ENCODE data around the gene WWOX. TPM values are rescaled to one million over a fixed set of nuclear protein-coding genes. Genes with fewer than 3 reads are reported as not detected.

WWOX gene
- total and polyA plus RNA-seq, 2 of the 8 experiments (the other 6 are each of a cell fraction or from before 2014, with no cell fraction given) = 5.4 to 16.7 TPM

DNA sequence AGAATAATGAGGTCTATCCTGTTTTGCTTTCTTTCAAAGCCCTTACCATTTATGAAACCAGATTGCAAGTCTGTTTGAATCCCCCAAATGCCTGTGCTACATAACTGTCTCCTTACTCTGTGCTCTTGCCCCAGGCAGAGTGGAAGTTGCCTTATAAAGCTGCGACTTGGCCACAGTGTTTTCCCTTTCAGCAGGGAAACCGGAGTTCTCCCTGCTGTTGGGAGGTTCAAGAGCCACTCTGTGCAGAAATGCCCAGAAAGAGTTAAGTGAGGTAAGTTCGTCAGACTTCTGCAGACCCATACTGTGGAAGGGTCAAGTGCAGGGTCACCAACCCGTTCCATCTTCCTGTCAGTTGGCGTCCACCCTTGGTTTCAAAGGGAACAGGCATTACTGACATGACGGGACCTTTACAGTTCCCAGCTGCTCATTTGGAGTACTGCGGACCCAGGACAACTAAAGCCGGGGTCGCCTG, 508.9 kb downstream of the WWOX start:
- H3K23me2 ChIP-seq (ENCODE audit: low read depth, low read length) = no peaks in the 10 kb centered on the region; the same call in 1 of the 2 replicates
- H3K18ac ChIP-seq (ENCODE audit: extremely low read depth, low read length) = no peak overlapping the region
- H2BK20ac ChIP-seq (ENCODE audit: low read length) = no peak overlapping the region
- H2BK120ac ChIP-seq (replicated peaks; ENCODE audit: low read depth, low read length) = no peak overlapping the region
- no peak overlapping the region for H3K9ac ChIP-seq (replicated peaks in 1 of 4; ENCODE audit: extremely low read depth in 1 of 4, low read depth in 3 of 4, low read length in 3 of 4)
- no peaks in the 10 kb centered on the region for H3K79me2 ChIP-seq (ENCODE audit: control insufficient read depth in 1 of 2, insufficient read depth in 2 of 2, low read length in 2 of 2)
- H3K23ac ChIP-seq (ENCODE audit: insufficient read length) = no peak overlapping the region
- H4K91ac ChIP-seq (replicated peaks; ENCODE audit: insufficient read length, low read length) = no peak overlapping the region
- no peak overlapping the region for H3K4me3 ChIP-seq (ENCODE audit: extremely low read depth in 1 of 4, insufficient read depth in 2 of 4, low read depth in 3 of 4, low read length in 4 of 4)
- FAIRE-seq (no peak), DNase-seq (ENCODE audit: low read depth in 1 of 2, low spot score in 2 of 2) (no peak)
- CTCF ChIA-PET (ENCODE audit: partially characterized antibody) = no interaction called here
- H3K4ac ChIP-seq (replicated peaks; ENCODE audit: insufficient read length, low read depth, low read length) = no peak overlapping the region
- H2AFZ ChIP-seq (ENCODE audit: low read length) = no peak overlapping the region
- H2AK5ac ChIP-seq (ENCODE audit: low read depth, low read length) = peak overlapping the region; percentile 5; the same call in 1 of the 2 replicates
- no peaks in the 10 kb centered on the region for H4K20me1 ChIP-seq (replicated peaks in 1 of 2; ENCODE audit: control insufficient read depth in 1 of 2, insufficient read depth in 2 of 2, low read length in 2 of 2)
- POLR2A ChIA-PET (ENCODE audit: partially characterized antibody) = no interaction called here
- no peak for TF ChIP-seq POLR2AphosphoS5 (IDR thresholded peaks at IDR 0.05; ENCODE audit: low read depth, low read length)
- no peak for TF ChIP-seq RFX5 (IDR thresholded peaks at IDR 0.05; ENCODE audit: borderline replicate concordance, low read depth, low read length)
- no peak for TF ChIP-seq TBP (IDR thresholded peaks at IDR 0.05; ENCODE audit: low read depth, low read length)
- TF ChIP-seq KDM4A (IDR thresholded peaks at IDR 0.05; ENCODE audit: low read depth, low read length, severe bottlenecking) = no peak
- TF ChIP-seq RAD21 (IDR thresholded peaks at IDR 0.05 in 1 of 2, conservative IDR thresholded peaks at IDR 0.05 in 1 of 2; ENCODE audit: low read depth in 2 of 2, low read length in 2 of 2) = 0 out of 4 replicates have a peak, but pooled peaks of 1 of the 2 experiments have one; percentile 9
- TF ChIP-seq, protein P1, sequence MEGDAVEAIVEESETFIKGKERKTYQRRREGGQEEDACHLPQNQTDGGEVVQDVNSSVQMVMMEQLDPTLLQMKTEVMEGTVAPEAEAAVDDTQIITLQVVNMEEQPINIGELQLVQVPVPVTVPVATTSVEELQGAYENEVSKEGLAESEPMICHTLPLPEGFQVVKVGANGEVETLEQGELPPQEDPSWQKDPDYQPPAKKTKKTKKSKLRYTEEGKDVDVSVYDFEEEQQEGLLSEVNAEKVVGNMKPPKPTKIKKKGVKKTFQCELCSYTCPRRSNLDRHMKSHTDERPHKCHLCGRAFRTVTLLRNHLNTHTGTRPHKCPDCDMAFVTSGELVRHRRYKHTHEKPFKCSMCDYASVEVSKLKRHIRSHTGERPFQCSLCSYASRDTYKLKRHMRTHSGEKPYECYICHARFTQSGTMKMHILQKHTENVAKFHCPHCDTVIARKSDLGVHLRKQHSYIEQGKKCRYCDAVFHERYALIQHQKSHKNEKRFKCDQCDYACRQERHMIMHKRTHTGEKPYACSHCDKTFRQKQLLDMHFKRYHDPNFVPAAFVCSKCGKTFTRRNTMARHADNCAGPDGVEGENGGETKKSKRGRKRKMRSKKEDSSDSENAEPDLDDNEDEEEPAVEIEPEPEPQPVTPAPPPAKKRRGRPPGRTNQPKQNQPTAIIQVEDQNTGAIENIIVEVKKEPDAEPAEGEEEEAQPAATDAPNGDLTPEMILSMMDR (IDR thresholded peaks at IDR 0.05; ENCODE audit: control extremely low read depth in 1 of 3, insufficient read depth in 1 of 3, low read depth in 1 of 3, low read length in 3 of 3) = no peak
- no peak for TF ChIP-seq SP4 (IDR thresholded peaks at IDR 0.05; ENCODE audit: low read length)
- TF ChIP-seq BCL11A (IDR thresholded peaks at IDR 0.05; ENCODE audit: low read depth in 2 of 2, low read length in 2 of 2) = no peak
- TF ChIP-seq KDM1A (IDR thresholded peaks at IDR 0.05; ENCODE audit: borderline replicate concordance, low read length) = no peak
- no peak overlapping the region for H4K5ac ChIP-seq (ENCODE audit: insufficient read length, low read depth, low read length)
- H3K27me3 ChIP-seq (replicated peaks in 1 of 4; ENCODE audit: control insufficient read depth in 3 of 4, extremely low read depth in 1 of 4, insufficient read depth in 3 of 4, low read length in 3 of 4) = no peaks in the 10 kb centered on the region
- no peaks in the 10 kb centered on the region for H3K9me3 ChIP-seq (ENCODE audit: insufficient read depth in 2 of 2, low read depth in 1 of 2, low read length in 1 of 2)
- no peak overlapping the region for H3K14ac ChIP-seq (ENCODE audit: insufficient read length)
- H3K56ac ChIP-seq (replicated peaks; ENCODE audit: insufficient read length, low read depth, low read length) = no peak overlapping the region
- no peaks in the 10 kb centered on the region for H3K36me3 ChIP-seq (ENCODE audit: control insufficient read depth in 2 of 4, insufficient read depth in 4 of 4, low read length in 3 of 4)
- H2BK12ac ChIP-seq (ENCODE audit: low read depth, low read length) = peak overlapping the region; percentile 44; the same call in 1 of the 2 replicates
- no peak overlapping the region for H3K4me2 ChIP-seq (ENCODE audit: insufficient read depth in 1 of 2, low read depth in 2 of 2, low read length in 2 of 2)
- no peak overlapping the region; the same call in 1 of the 2 replicates for H2BK5ac ChIP-seq (ENCODE audit: low read depth, low read length)
- no peaks in the 10 kb centered on the region for H3K79me1 ChIP-seq (ENCODE audit: low read depth, low read length)
- H2BK15ac ChIP-seq (ENCODE audit: low read length) = no peak overlapping the region
- H3K27ac ChIP-seq (ENCODE audit: low read depth, low read length) = no peak overlapping the region
- H4K8ac ChIP-seq (ENCODE audit: extremely low read depth, insufficient read depth, low read length) = no peak overlapping the region
- H3K4me1 ChIP-seq (replicated peaks in 1 of 4; ENCODE audit: control insufficient read depth in 3 of 4, insufficient read depth in 4 of 4, low read length in 3 of 4) = peaks cover 6 to 18% (median 12%) of the 10 kb centered on the region in 4 experiments; a peak in 5 of 7 replicates
- 80% methylated on average over 9 of the region's 9 CpGs; no CpG with 5 or more reads in 1 of the 2 experiments for WGBS, 2 experiments (ENCODE audit: extremely low coverage in 1 of 2, insufficient coverage in 1 of 2, insufficient read length in 1 of 2, insufficient replicate concordance in 2 of 2, low coverage in 1 of 2, low lambda C conversion rate in 2 of 2, missing lambda C conversion rate in 1 of 2)

Data from H1 (cell line).